HTR-8/SVneo (cell line): Measurements from ENCODE around the gene RAB7A.
"Not testable (repeated sequence)": the region's sequence is repeated elsewhere in the genome, so short reads cannot be mapped to it uniquely, and the experiment has no call there.

Experiments used
- DNase-seq: peaks from one replicate; pipeline ENCODE4 v3.0.0; 2011; ENCODE audit warnings: low spot score, mixed read lengths; ENCODE audit not compliant: insufficient read length
- FAIRE-seq: peaks from 2 replicates; lab custom pipeline; 2011; peaks lifted over from hg19 to GRCh38; lab: Jason Lieb, UNC

Gene RAB7A

GRCh38 chr3:128746881-128747280 lies 20.9 kb downstream of the RAB7A start:
- FAIRE-seq (no peak), DNase-seq (no peak)

GRCh38 chr3:128748557-128748956 lies 22.6 kb downstream of the RAB7A start:
- no peak for DNase-seq

GRCh38 chr3:128749035-128749434 lies 23.1 kb downstream of the RAB7A start:
- DNase-seq, result no peak
- no peak for FAIRE-seq

More at GRCh38 chr3:128748557-128748956, 22.6 kb downstream of the RAB7A start:
- no peak for FAIRE-seq

GRCh38 chr3:128749561-128749960 lies 23.6 kb downstream of the RAB7A start:
- DNase-seq, FAIRE-seq: not testable (repeated sequence)

- no peak for DNase-seq
- no peak for FAIRE-seq
Observed at GRCh38 chr3:128753715-128754114, 27.7 kb downstream of the RAB7A start.

GRCh38 chr3:128760042-128760441 lies 34.1 kb downstream of the RAB7A start:
- DNase-seq, result no peak
- no peak for FAIRE-seq

GRCh38 chr3:128760881-128761280 lies 34.9 kb downstream of the RAB7A start:
- FAIRE-seq (no peak), DNase-seq (no peak)

- DNase-seq (no peak), FAIRE-seq (no peak)
Observed at GRCh38 chr3:128761392-128761791, 35.4 kb downstream of the RAB7A start.

- DNase-seq, result no peak
- no peak for FAIRE-seq
Observed at GRCh38 chr3:128763967-128764366, 38.0 kb downstream of the RAB7A start.

GRCh38 chr3:128764863-128765262 lies 38.9 kb downstream of the RAB7A start:
- DNase-seq (no peak), FAIRE-seq (no peak)

GRCh38 chr3:128767094-128767750 lies 41.2 kb downstream of the RAB7A start:
- no peak for FAIRE-seq
- no peak for DNase-seq

GRCh38 chr3:128768471-128768870 lies 42.5 kb downstream of the RAB7A start:
- no peak for FAIRE-seq

GRCh38 chr3:128770387-128770786 lies 44.4 kb downstream of the RAB7A start:
- FAIRE-seq (no peak), DNase-seq (no peak)

More at GRCh38 chr3:128768471-128768870, 42.5 kb downstream of the RAB7A start:
- DNase-seq, result no peak

GRCh38 chr3:128773189-128773588 lies 47.2 kb downstream of the RAB7A start:
- DNase-seq, FAIRE-seq: not testable (repeated sequence)

GRCh38 chr3:128773592-128773991 lies 47.6 kb downstream of the RAB7A start:
- FAIRE-seq, DNase-seq: not testable (repeated sequence)

- FAIRE-seq, result no peak
- DNase-seq, result no peak
Observed at GRCh38 chr3:128775241-128775640, 49.3 kb downstream of the RAB7A start.

- no peak for FAIRE-seq
- DNase-seq, result no peak
Observed at GRCh38 chr3:128775906-128776542, 50.0 kb downstream of the RAB7A start.

GRCh38 chr3:128780101-128780837 lies 54.3 kb downstream of the RAB7A start:
- FAIRE-seq (no peak), DNase-seq (no peak)

- no peak for FAIRE-seq
Observed at GRCh38 chr3:128781164-128781563, 55.2 kb downstream of the RAB7A start.

GRCh38 chr3:128782282-128783146 lies 56.5 kb downstream of the RAB7A start:
- FAIRE-seq (no peak), DNase-seq (no peak)

More at GRCh38 chr3:128781164-128781563, 55.2 kb downstream of the RAB7A start:
- no peak for DNase-seq
